CD14-positive monocyte (primary cell): Measurements from ENCODE around the gene PIK3C3. TPM values are rescaled to one million over a fixed set of nuclear protein-coding genes. Genes with fewer than 3 reads are reported as not detected.
A peak's percentile ranks its signal among the peaks of the same experiment; 100 is the strongest.

ENCODE experiments used
- DNase-seq, 3 donors: peaks; one replicate each; pipeline ENCODE4 v3.0.0-alpha.2; 2011 to 2022
- H2AFZ ChIP-seq: 2 replicates; pipeline ENCODE4 v1.6.0; 2012; ENCODE audit warnings: mild to moderate bottlenecking, low read depth, low read length, inconsistent platforms; ENCODE audit not compliant: insufficient read depth, poor library complexity, severe bottlenecking
- H3K27ac ChIP-seq, 2 donors: 1 replicate in 1 of 2; 2 replicates in 1 of 2; pipeline ENCODE4 v1.5.1; 2012 to 2013; ENCODE audit warnings: low read length in 2 of 2, control low read depth in 1 of 2, inconsistent platforms in 1 of 2, low read depth in 1 of 2, mild to moderate bottlenecking in 1 of 2
- H3K27me3 ChIP-seq, 2 donors: one replicate each; pipeline versions ENCODE4 v1.6.0 to v1.6.1; 2011 to 2013; ENCODE audit warnings: low read length in 2 of 2; ENCODE audit not compliant: control insufficient read depth in 2 of 2, insufficient read depth in 2 of 2
- H3K36me3 ChIP-seq, 2 donors: replicated peaks in 1 of 2; 1 replicate in 1 of 2; 2 replicates in 1 of 2; pipeline versions ENCODE4 v1.5.1 to v1.6.1; 2012 to 2013; ENCODE audit warnings: low read length in 2 of 2, control low read depth in 1 of 2, inconsistent platforms in 1 of 2, mild to moderate bottlenecking in 1 of 2; ENCODE audit not compliant: insufficient read depth in 2 of 2, control insufficient read depth in 1 of 2
- H3K4me1 ChIP-seq, 2 donors: 1 replicate in 1 of 2; 2 replicates in 1 of 2; pipeline versions ENCODE4 v1.5.1 to v1.6.1; 2012 to 2013; ENCODE audit warnings: low read length in 2 of 2, control low read depth in 1 of 2, inconsistent platforms in 1 of 2, mild to moderate bottlenecking in 1 of 2, moderate library complexity in 1 of 2; ENCODE audit not compliant: insufficient read depth in 2 of 2, control insufficient read depth in 1 of 2
- H3K4me2 ChIP-seq: replicated peaks from 2 replicates; pipeline ENCODE3; 2012; ENCODE audit warnings: low read length, moderate library complexity, mild to moderate bottlenecking; ENCODE audit not compliant: poor library complexity, severe bottlenecking; ENCODE audit errors: extremely low read depth
- H3K4me3 ChIP-seq, 3 experiments: fragments of 200-600 bp in 1 of 3; sonication (generic) in 1 of 3; replicated peaks in 1 of 3; 1 replicate in 2 of 3; 2 replicates in 1 of 3; pipeline ENCODE4 v1.5.1; 2011 to 2013; ENCODE audit warnings: low read length in 3 of 3, mild to moderate bottlenecking in 3 of 3, control low read depth in 2 of 3, low read depth in 2 of 3, inconsistent platforms in 1 of 3, moderate library complexity in 1 of 3
- H3K79me2 ChIP-seq: 2 replicates; pipeline ENCODE4 v1.6.0; 2012; ENCODE audit warnings: mild to moderate bottlenecking, control low read depth, inconsistent platforms, low read length, moderate library complexity; ENCODE audit not compliant: insufficient read depth
- H3K9ac ChIP-seq: 2 replicates; pipeline ENCODE4 v1.6.0; 2017; ENCODE audit warnings: low read length, mild to moderate bottlenecking; ENCODE audit not compliant: insufficient read depth, poor library complexity, severe bottlenecking
- H3K9me3 ChIP-seq, 2 donors: replicated peaks in 1 of 2; 1 replicate in 1 of 2; 2 replicates in 1 of 2; pipeline versions ENCODE4 v1.5.1 to v1.6.1; 2012 to 2013; ENCODE audit warnings: low read length in 2 of 2, control low read depth in 1 of 2; ENCODE audit not compliant: control insufficient read depth in 1 of 2, insufficient read depth in 1 of 2
- H4K20me1 ChIP-seq: 2 replicates; pipeline ENCODE4 v1.6.0; 2012; ENCODE audit warnings: mild to moderate bottlenecking, low read length, control low read depth, moderate library complexity; ENCODE audit not compliant: insufficient read depth
- H3K27ac Mint-ChIP-seq, 7 donors: one replicate each; pipeline ENCODE4 v1.8.0; 2020; ENCODE audit warnings: mild to moderate bottlenecking in 7 of 7, mixed read lengths in 7 of 7, moderate library complexity in 6 of 7, inconsistent platforms in 2 of 7
- H3K27me3 Mint-ChIP-seq, 3 donors: one replicate each; pipeline ENCODE4 v1.8.0; 2021 to 2022; ENCODE audit warnings: low read depth in 3 of 3, mild to moderate bottlenecking in 3 of 3, mixed read lengths in 3 of 3, moderate library complexity in 3 of 3, inconsistent platforms in 1 of 3
- H3K36me3 Mint-ChIP-seq, 2 donors: one replicate each; pipeline ENCODE4 v1.8.0; 2020; ENCODE audit warnings: mixed read lengths in 2 of 2, inconsistent platforms in 1 of 2, mild to moderate bottlenecking in 1 of 2
- H3K4me1 Mint-ChIP-seq: one replicate; pipeline ENCODE4 v1.8.0; 2020; ENCODE audit warnings: mild to moderate bottlenecking, mixed read lengths
- H3K4me3 Mint-ChIP-seq, 2 donors: one replicate each; pipeline ENCODE4 v1.8.0; 2020; ENCODE audit warnings: mild to moderate bottlenecking in 2 of 2, mixed read lengths in 2 of 2, moderate library complexity in 1 of 2
- H3K9me3 Mint-ChIP-seq, 7 donors: one replicate each; pipeline ENCODE4 v1.8.0; 2020 to 2022; ENCODE audit warnings: mixed read lengths in 7 of 7, mild to moderate bottlenecking in 6 of 7, moderate library complexity in 6 of 7, inconsistent platforms in 2 of 7
- WGBS: methylation state at CpG from one replicate; pipeline ENCODE4 v1.1.5; 2013; ENCODE audit warnings: missing lambda C conversion rate; ENCODE audit not compliant: insufficient coverage; 5-methylcytosine and 5-hydroxymethylcytosine counted together
- intact Hi-C, 2 donors: fragments of 100-400 bp; cut with micrococcal nuclease; formaldehyde crosslinking; loops; one replicate each; pipeline versions ENCODE4 v1.15.0 to v1.15.1; 2023
- polyA plus RNA-seq, 3 donors: library from polyadenylated mRNA; depleted of rRNA in 1 of 3; unstranded in 2 of 3; stranded (reverse) in 1 of 3; fragments of 300-500 nt in 2 of 3; fragments of >200 nt in 1 of 3; fragmentation: Illumina TruSeq in 2 of 3; gene quantifications; 1 replicate in 2 of 3; 2 replicates in 1 of 3; pipeline ENCODE4 v1.2.3, GENCODE V29; 2012 to 2021
- TF ChIP-seq, protein P1 (sequence below): fragments of 200-600 bp; IDR thresholded peaks from one replicate; pipeline ENCODE4 v1.8.0; 2022; ENCODE audit warnings: antibody characterized with exemption, mild to moderate bottlenecking

PIK3C3 gene
- polyA plus RNA-seq, 3 donors, result 16.5 to 29.1 (median 25.9) TPM

GRCh38 chr18:41948544-41949110, 6.4 kb upstream of the PIK3C3 start:
- Mint-ChIP-seq H3K27me3 (peaks cover 2 to 8% (median 6%) of the 10 kb centered on the region in 3 donors), H3K36me3 (no peaks in the 10 kb centered on the region), H3K4me1 (no peaks in the 10 kb centered on the region), H3K9me3 (no peaks in the 10 kb centered on the region), H3K4me3 (no peak overlapping the region), H3K27ac (no peak overlapping the region)
- 80% methylated on average over 1 of the region's 3 CpGs for WGBS
- Histone ChIP-seq H3K27me3 (no peaks in the 10 kb centered on the region), H3K9me3 (no peaks in the 10 kb centered on the region), H3K4me1 (no peaks in the 10 kb centered on the region), H3K4me2 (no peak overlapping the region), H3K79me2 (no peaks in the 10 kb centered on the region), H3K4me3 (no peak overlapping the region), H3K27ac (no peak overlapping the region), H2AFZ (peak overlapping the region; percentile 19), H4K20me1 (no peaks in the 10 kb centered on the region), H3K9ac (no peak overlapping the region), H3K36me3 (no peaks in the 10 kb centered on the region)
- TF ChIP-seq, protein P1, sequence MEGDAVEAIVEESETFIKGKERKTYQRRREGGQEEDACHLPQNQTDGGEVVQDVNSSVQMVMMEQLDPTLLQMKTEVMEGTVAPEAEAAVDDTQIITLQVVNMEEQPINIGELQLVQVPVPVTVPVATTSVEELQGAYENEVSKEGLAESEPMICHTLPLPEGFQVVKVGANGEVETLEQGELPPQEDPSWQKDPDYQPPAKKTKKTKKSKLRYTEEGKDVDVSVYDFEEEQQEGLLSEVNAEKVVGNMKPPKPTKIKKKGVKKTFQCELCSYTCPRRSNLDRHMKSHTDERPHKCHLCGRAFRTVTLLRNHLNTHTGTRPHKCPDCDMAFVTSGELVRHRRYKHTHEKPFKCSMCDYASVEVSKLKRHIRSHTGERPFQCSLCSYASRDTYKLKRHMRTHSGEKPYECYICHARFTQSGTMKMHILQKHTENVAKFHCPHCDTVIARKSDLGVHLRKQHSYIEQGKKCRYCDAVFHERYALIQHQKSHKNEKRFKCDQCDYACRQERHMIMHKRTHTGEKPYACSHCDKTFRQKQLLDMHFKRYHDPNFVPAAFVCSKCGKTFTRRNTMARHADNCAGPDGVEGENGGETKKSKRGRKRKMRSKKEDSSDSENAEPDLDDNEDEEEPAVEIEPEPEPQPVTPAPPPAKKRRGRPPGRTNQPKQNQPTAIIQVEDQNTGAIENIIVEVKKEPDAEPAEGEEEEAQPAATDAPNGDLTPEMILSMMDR, result no peak
- intact Hi-C loops, result no loop called here
- DNase-seq, result no peak

DNA sequence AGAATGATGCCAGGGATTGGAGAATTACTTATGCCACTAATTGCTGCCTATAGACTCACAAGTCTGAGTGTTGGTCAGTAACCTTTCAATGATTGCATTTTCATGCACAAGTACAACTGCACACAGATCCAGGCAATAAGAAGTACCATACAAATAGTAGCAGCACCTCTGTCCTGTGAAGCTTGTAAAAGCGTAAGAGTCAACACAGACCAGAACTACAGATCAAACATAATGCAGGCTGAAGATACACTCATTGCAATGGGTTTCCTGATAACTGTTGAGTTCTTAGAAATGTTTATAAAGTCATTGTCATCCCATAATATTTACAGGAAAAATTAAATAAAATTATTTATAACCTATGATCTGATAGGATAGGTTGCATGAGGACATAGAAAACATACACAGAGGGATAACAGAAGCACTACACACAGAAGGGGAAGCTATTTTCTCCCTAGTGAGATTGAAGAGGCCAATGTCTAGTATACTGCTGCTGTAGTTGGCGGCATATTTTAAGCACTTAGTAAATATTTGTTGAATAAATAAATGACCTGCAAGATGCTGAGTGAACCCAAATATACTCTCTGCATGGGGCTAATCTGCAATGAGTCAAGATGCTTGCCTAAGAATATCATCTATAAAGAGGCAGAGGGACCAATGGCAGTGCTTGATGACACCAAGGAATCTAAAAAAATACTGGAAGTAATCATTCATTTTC, 5.7 kb upstream of the PIK3C3 start:
- Histone ChIP-seq H3K4me2 (no peak overlapping the region), H3K36me3 (no peaks in the 10 kb centered on the region), H3K9ac (no peak overlapping the region), H2AFZ (no peak overlapping the region), H3K27ac (no peak overlapping the region), H3K79me2 (no peaks in the 10 kb centered on the region), H4K20me1 (no peaks in the 10 kb centered on the region), H3K4me3 (no peak overlapping the region), H3K9me3 (no peaks in the 10 kb centered on the region), H3K4me1 (no peaks in the 10 kb centered on the region), H3K27me3 (no peaks in the 10 kb centered on the region)
- Mint-ChIP-seq H3K4me3 (no peak overlapping the region), H3K9me3 (no peaks in the 10 kb centered on the region), H3K27ac (no peak overlapping the region), H3K27me3 (peaks cover 4 to 8% (median 6%) of the 10 kb centered on the region in 3 donors), H3K4me1 (no peaks in the 10 kb centered on the region), H3K36me3 (no peaks in the 10 kb centered on the region)
- intact Hi-C loops, result no loop called here
- no CpG with 5 or more reads among the region's 2 CpGs for WGBS
- TF ChIP-seq, protein P1, result no peak
- no peak for DNase-seq
